H1 (cell line): ENCODE results near the gene BIRC5. TPM values are rescaled to one million over a fixed set of nuclear protein-coding genes. Genes with fewer than 3 reads are reported as not detected.

Experiments
- CHD2 ChIP-seq: IDR thresholded peaks from 2 replicates; pipeline ENCODE4 v1.6.1; 2012; ENCODE audit warnings: low read length, improper control_type of control experiment
- CHD7 ChIP-seq: fragments of 300-600 bp; sonication (generic); IDR thresholded peaks from 2 replicates; pipeline ENCODE4 v1.7.1; 2012; ENCODE audit warnings: low read length, moderate library complexity, mild to moderate bottlenecking, inconsistent platforms; ENCODE audit not compliant: insufficient replicate concordance
- EGR1 ChIP-seq: IDR thresholded peaks from 2 replicates; pipeline ENCODE4 v1.6.1; 2011; ENCODE audit warnings: low read depth, low read length, borderline replicate concordance
- SIN3A ChIP-seq, 2 experiments: IDR thresholded peaks in 1 of 2; conservative IDR thresholded peaks in 1 of 2; 2 replicates each; pipeline ENCODE4 v1.6.1; 2011 to 2012; ENCODE audit warnings: low read length in 2 of 2, improper control_type of control experiment in 1 of 2, low read depth in 1 of 2, mild to moderate bottlenecking in 1 of 2
- polyA plus RNA-seq, 7 experiments: library from polyadenylated mRNA; depleted of rRNA in 3 of 7; stranded (reverse) in 5 of 7; unstranded in 2 of 7; fragments of >200 nt in 5 of 7; fragments of 200-250 nt in 2 of 7; gene quantifications; 1 replicate in 5 of 7; 2 replicates in 1 of 7; 4 replicates in 1 of 7; pipeline versions ENCODE4 v1.2.1 to v1.2.3, GENCODE V29; 2011 to 2013; ENCODE audit warnings: missing spikeins in 2 of 7, mixed read lengths in 2 of 7
- total RNA-seq: library from RNA; stranded (reverse); fragmentation: NEBNext Ultra II Directional; extraction: Animal tissue kit (Norgen Biotek cat#: 25700); gene quantifications from 2 replicates; pipeline ENCODE4 v1.2.1, GENCODE V29; 2021

The BIRC5 gene
- total and polyA plus RNA-seq, 2 of the 8 experiments (the other 6 are each of a cell fraction or from before 2014, with no cell fraction given), result 42.2 to 108 TPM

- TF ChIP-seq CHD7, result no peak
- no peak for TF ChIP-seq CHD2
- no peak for TF ChIP-seq EGR1
- TF ChIP-seq SIN3A (conservative IDR thresholded peaks at IDR 0.05 in 1 of 2, IDR thresholded peaks at IDR 0.05 in 1 of 2; ENCODE audit: low read depth in 1 of 2, low read length in 2 of 2), result no peak
These were observed 18.8 kb downstream of the BIRC5 start (continued) for GRCh38 chr17:78232859-78233173.
